Retinal pigment epithelial cell (primary cell): ENCODE data around the gene LGSN.
A peak's percentile ranks its signal among the peaks of the same experiment; 100 is the strongest.
"Not testable (repeated sequence)": the region's sequence is repeated elsewhere in the genome, so short reads cannot be mapped to it uniquely, and the experiment has no call there.

ENCODE experiments used
- DNase-seq: peaks from one replicate; pipeline ENCODE4 v3.0.0-alpha.2; 2010; ENCODE audit warnings: low read depth
- H3K4me3 ChIP-seq: 2 replicates; pipeline ENCODE4 v1.5.1; 2011; ENCODE audit warnings: mild to moderate bottlenecking, low read length, control low read depth, moderate library complexity
- TF ChIP-seq, protein P1 (sequence below): conservative IDR thresholded peaks from 2 replicates; pipeline ENCODE4 v1.5.1; 2011; ENCODE audit warnings: low read depth, low read length, control low read depth, inconsistent platforms

The LGSN gene

GRCh38 chr6:63319939-63320338 lies at the start of gene LGSN:
Gene LGSN, minus strand, starts transcription at chr6:63319983. Its CDS starts 40 bp downstream, at chr6:63319943.
- H3K4me3 ChIP-seq: no peak within 1 kb of the TSS

GRCh38 chr6:63368347-63368746 lies 48.6 kb upstream of the LGSN start:
- TF ChIP-seq, protein P1, sequence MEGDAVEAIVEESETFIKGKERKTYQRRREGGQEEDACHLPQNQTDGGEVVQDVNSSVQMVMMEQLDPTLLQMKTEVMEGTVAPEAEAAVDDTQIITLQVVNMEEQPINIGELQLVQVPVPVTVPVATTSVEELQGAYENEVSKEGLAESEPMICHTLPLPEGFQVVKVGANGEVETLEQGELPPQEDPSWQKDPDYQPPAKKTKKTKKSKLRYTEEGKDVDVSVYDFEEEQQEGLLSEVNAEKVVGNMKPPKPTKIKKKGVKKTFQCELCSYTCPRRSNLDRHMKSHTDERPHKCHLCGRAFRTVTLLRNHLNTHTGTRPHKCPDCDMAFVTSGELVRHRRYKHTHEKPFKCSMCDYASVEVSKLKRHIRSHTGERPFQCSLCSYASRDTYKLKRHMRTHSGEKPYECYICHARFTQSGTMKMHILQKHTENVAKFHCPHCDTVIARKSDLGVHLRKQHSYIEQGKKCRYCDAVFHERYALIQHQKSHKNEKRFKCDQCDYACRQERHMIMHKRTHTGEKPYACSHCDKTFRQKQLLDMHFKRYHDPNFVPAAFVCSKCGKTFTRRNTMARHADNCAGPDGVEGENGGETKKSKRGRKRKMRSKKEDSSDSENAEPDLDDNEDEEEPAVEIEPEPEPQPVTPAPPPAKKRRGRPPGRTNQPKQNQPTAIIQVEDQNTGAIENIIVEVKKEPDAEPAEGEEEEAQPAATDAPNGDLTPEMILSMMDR: no peak
- no peak for DNase-seq
- H3K4me3 ChIP-seq: no peak overlapping the region

More at GRCh38 chr6:63319939-63320338, at the start of gene LGSN:
- TF ChIP-seq, protein P1: no peak
- no peak for DNase-seq

GRCh38 chr6:63362500-63363120 lies 42.8 kb upstream of the LGSN start:
- not testable (repeated sequence) for H3K4me3 ChIP-seq, DNase-seq

GRCh38 chr6:63357384-63357783 lies 37.6 kb upstream of the LGSN start:
- DNase-seq, H3K4me3 ChIP-seq: not testable (repeated sequence)

DNA sequence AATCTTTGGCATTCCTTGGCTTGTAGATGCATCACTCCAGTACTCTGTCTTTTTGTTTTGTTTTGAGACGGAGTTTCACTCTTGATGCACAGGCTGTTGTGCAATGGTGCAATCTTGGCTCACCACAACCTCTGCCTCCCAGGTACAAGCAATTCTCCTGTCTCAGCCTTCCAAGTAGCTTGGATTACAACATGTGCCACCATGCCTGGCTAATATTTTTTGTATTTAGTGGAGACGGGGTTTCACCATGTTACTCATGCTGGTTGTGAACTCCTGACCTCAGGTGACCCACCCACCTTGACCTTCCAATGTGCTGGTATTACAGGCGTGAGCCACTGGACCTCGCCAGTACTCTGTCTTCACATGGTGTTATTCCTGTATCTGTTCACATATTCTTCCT lies 35.8 kb upstream of the LGSN start:
- DNase-seq: no peak
- TF ChIP-seq, protein P1: no peak
- no peak overlapping the region for H3K4me3 ChIP-seq

GRCh38 chr6:63353286-63353630 lies 33.5 kb upstream of the LGSN start:
- TF ChIP-seq, protein P1: no peak
- DNase-seq: no peak
- no peak overlapping the region for H3K4me3 ChIP-seq

- DNase-seq: no peak
- H3K4me3 ChIP-seq: no peak overlapping the region
- TF ChIP-seq, protein P1: peak; percentile 75
Observed at GRCh38 chr6:63352544-63353285, 32.9 kb upstream of the LGSN start.

- TF ChIP-seq, protein P1: peak; percentile 45
- no peak for DNase-seq
- H3K4me3 ChIP-seq: no peak overlapping the region
Observed at GRCh38 chr6:63352069-63352543, 32.3 kb upstream of the LGSN start.
